Coronary artery (tissue), 2 donors: ENCODE measurements around the gene RNGTT.
"Not testable (repeated sequence)": the region's sequence is repeated elsewhere in the genome, so short reads cannot be mapped to it uniquely, and the experiment has no call there.

Experiments
- DNase-seq: peaks from one replicate; pipeline ENCODE4 v3.0.0-alpha.2; 2017; ENCODE audit warnings: low spot score
- H3K27ac ChIP-seq, 2 donors: fragments of 200-600 bp; sonication (generic); one replicate each; pipeline ENCODE4 v1.5.1; 2016 to 2019
- H3K4me3 ChIP-seq: fragments of 200-600 bp; sonication (generic); 2 replicates; pipeline ENCODE4 v1.5.1; 2016; ENCODE audit warnings: mild to moderate bottlenecking, moderate library complexity
- TF ChIP-seq, protein P1 (sequence below): fragments of 200-600 bp; sonication (generic); IDR thresholded peaks from one replicate; pipeline ENCODE4 v1.5.1; 2019; ENCODE audit warnings: antibody characterized with exemption

The RNGTT gene

DNA sequence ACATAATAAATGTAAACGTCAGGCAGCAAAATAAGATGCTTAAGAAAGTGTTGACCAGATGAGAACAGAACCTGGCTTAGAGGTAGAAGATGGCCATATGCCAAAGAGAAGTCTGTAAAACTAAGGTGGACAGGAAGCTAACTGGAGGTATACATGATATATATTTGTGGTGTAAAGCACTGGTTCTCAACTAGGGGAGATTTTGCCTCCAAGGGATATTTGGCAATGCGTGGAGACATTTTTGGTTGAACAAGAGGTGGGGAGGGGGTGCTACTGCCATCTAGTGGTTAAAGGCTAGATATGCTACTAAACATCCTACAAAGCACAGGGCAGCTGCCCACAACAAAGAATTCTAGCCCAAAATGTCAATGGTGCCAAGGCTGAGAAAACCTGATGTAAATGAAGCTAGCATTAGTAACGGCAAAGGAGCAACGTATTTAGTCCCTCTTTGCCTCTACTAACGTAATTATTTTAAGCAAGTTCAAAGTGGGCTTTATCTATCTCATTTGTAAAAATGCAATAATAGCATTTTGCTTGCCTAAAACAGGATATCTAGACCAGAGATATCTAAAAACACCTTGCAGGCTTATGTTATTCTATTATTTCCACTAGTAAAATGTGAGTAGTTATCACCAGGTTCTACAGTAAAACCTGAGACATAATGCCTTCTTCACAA, 182.6 kb downstream of the RNGTT start:
- TF ChIP-seq, protein P1, sequence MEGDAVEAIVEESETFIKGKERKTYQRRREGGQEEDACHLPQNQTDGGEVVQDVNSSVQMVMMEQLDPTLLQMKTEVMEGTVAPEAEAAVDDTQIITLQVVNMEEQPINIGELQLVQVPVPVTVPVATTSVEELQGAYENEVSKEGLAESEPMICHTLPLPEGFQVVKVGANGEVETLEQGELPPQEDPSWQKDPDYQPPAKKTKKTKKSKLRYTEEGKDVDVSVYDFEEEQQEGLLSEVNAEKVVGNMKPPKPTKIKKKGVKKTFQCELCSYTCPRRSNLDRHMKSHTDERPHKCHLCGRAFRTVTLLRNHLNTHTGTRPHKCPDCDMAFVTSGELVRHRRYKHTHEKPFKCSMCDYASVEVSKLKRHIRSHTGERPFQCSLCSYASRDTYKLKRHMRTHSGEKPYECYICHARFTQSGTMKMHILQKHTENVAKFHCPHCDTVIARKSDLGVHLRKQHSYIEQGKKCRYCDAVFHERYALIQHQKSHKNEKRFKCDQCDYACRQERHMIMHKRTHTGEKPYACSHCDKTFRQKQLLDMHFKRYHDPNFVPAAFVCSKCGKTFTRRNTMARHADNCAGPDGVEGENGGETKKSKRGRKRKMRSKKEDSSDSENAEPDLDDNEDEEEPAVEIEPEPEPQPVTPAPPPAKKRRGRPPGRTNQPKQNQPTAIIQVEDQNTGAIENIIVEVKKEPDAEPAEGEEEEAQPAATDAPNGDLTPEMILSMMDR: peak; percentile 69
- DNase-seq: no peak
- H3K27ac ChIP-seq: no peak overlapping the region
- H3K4me3 ChIP-seq: no peak overlapping the region

DNA sequence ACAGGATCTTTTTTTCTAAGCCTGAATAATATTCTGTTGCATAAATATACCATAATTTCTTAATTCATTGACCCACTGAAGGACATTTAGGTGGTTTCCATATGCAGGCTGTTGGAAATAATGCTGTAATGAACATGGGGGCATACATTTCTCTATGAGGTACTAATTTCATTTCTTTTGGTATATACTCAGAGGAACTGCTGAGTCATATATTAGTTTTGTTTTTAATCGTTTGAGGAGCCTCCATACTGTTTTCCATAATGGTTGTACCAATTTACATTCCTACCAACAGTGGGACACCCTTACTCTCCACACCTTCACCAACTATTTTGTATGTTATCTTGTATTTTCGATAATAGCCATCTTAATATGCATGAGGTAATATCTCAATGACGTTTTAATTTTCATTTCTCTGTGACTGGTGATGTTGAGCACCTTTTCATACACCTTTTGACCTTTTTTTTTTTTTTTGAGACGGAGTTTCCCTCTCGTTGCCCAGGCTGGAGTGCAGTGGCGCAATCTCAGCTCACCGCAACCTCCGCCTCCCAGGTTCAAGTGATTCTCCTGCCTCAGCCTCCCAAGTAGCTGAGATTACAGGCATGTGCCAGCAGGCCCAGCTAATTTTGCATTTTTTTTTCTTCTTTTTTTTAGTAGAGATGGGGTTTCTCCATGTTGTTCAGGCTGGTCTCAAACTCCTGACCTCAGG, 187.4 kb downstream of the RNGTT start:
- Histone ChIP-seq H3K27ac (no peak overlapping the region), H3K4me3 (no peak overlapping the region)
- DNase-seq: no peak
- TF ChIP-seq, protein P1: no peak

DNA sequence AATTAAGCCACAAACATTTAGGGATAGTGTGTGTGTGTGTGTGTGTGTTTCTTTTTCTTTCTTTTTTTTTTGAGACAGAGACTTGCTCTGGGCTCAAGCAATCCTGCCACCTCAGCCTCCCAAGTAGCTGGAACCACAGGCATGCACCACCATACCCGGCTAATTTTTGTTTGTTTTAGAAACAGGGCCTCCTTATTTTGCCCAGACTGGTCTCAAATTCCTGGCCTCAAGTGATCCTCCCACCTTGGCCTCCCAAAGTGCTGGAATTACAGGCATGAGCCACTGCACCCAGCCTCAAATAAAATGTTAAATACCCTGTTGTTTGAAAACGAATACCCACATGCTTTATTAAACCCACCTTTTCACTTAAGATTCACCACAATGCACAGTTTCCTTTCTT, 195.3 kb downstream of the RNGTT start:
- DNase-seq, H3K27ac ChIP-seq, H3K4me3 ChIP-seq: not testable (repeated sequence)

DNA sequence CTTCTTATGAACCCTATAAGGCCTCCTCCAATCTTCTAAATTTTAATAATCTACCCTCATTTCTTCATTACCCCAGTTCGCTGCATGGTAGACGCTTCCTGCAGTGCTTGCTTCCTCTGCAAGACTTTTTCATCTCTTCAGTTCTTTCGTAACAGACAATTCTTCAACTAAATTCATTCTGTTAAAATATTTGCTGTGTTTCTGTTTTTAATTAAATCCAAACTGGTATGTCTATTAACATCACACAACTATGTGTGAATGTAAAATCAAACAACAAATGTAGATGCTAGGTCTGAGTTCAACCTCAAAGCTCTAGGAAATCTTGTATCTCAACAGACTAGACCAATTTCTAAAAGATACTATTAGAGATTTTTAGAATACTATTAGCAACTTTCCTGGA, 199.3 kb downstream of the RNGTT start:
- TF ChIP-seq, protein P1: no peak
- H3K27ac ChIP-seq: no peak overlapping the region
- H3K4me3 ChIP-seq: no peak overlapping the region
- DNase-seq: no peak

DNA sequence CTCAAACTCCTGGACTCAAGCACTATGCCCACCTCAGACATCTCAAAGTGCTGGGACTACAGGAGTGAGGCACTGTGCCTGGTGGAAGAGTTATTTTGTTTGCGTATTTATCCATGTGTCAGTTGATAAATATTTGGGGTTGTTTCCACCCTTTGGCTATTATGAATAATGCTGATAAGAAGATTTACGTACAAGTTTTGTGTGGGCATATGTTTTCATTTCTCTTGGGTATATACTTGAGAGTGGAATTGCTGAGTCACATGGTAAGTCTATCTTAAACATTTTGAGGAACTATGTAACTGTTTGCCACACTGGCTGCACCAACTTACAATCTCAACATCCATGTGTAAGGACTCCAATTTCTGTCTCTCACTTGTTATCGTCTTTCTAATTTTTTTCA, 200.3 kb downstream of the RNGTT start:
- TF ChIP-seq, protein P1: no peak
- Histone ChIP-seq H3K27ac (no peak overlapping the region), H3K4me3 (no peak overlapping the region)
- DNase-seq: no peak

DNA sequence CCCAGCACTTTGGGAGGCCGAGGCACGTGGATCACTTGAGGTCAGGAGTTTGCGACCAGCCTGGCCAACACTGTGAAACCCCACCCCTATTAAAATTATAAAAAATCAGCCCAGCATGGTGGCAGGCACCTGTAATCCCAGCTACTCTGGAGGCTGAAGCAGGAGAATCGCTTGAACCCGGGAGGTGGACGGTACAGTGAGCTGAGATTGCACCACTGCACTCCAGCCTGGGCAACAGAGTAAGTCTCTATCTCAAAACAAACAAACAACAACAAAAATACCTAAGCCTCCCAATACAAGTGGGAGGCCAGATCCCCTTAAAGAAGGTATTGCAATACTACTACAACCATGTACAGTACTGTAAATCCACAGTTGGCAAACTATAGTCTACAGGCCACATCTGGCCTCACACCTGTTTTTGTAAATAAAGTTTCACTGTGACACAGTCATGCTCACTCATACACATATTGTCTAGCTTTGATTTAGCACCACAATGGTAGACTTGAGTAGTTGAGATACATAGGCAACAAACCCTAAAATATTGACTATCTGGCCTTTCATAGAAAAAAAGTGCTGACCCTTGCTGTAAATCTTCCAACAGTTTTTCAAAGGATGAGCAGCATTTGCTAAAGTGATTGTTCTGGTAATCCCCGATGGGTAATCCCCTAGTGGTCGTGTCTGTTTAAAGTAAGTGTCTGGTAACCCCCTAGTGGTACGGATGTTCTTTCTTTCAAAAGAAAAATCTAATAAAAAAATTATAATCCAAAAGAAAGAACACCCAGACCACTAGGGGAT, 202.0 kb downstream of the RNGTT start:
- H3K27ac ChIP-seq: no peak overlapping the region
- TF ChIP-seq, protein P1: no peak
- no peak overlapping the region for H3K4me3 ChIP-seq
- DNase-seq: no peak

DNA sequence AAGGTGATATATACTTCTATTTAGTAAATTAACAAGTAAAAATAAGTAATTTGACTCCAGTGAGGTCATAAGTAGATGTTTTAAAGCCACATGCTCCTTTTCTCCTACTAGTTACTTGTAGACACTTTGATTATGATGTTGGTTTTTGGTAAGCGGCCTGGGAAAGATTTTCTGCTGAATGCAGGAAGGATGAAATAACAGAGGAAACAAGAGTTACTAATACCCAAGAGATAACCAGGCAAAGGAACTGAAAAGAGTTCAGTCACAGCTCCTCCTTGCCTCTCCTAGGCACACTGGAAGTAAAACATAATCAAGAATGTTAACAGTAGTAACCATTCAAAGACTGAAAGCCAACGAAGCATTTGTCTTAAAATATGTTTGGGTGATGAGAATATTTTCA, 203.3 kb downstream of the RNGTT start:
- no peak overlapping the region for H3K4me3 ChIP-seq
- no peak overlapping the region for H3K27ac ChIP-seq
- DNase-seq: no peak
- TF ChIP-seq, protein P1: no peak
